ENCODE data around the gene TMED10. TPM values are rescaled to one million over a fixed set of nuclear protein-coding genes. Genes with fewer than 3 reads are reported as not detected.

The TMED10 gene
- total RNA-seq, 1 donor from 2014 or later = 361 TPM

DNA sequence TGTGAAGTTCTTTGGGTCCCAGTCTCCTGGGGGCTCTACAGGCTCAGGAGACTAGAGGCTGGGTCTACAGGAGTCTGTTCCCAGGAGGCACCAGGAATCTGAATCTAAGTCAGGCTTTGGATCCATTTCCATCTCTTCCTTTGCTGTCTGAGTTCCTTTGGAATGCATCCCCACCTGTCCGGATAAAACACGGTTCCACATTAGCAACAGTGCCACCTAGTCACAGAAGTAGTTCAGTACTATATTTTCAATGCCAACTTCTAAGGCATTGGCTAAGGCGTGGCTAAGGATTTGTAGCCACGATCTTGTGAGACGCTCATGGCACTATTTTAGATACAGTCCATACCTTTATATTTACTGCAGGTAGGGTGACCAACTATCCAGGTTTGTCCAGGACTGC is 91.9 kb downstream of the TMED10 start:
- TF ChIP-seq CTCF (IDR thresholded peaks at IDR 0.05) = peak; percentile 51
- no peak overlapping the region for H3K27ac Mint-ChIP-seq (ENCODE audit: unreplicated experiment)
- H3K27me3 Mint-ChIP-seq (ENCODE audit: low read depth) = no peaks in the 10 kb centered on the region
- H3K9me3 Mint-ChIP-seq (ENCODE audit: low read depth) = no peaks in the 10 kb centered on the region
- no peak for DNase-seq (ENCODE audit: low spot score)
- no peak overlapping the region for H3K4me3 Mint-ChIP-seq (ENCODE audit: unreplicated experiment)
- peaks cover 13% of the 10 kb centered on the region for H3K4me1 Mint-ChIP-seq (ENCODE audit: low read depth)
- H3K36me3 Mint-ChIP-seq (ENCODE audit: low read depth) = peaks cover 22% of the 10 kb centered on the region

- peaks cover 22% of the 10 kb centered on the region for H3K36me3 Mint-ChIP-seq (ENCODE audit: low read depth)
- H3K9me3 Mint-ChIP-seq (ENCODE audit: low read depth) = no peaks in the 10 kb centered on the region
- H3K27me3 Mint-ChIP-seq (ENCODE audit: low read depth) = no peaks in the 10 kb centered on the region
- H3K27ac Mint-ChIP-seq (ENCODE audit: unreplicated experiment) = no peak overlapping the region
- H3K4me1 Mint-ChIP-seq (ENCODE audit: low read depth) = peaks cover 13% of the 10 kb centered on the region
- no peak for TF ChIP-seq CTCF (IDR thresholded peaks at IDR 0.05)
- no peak for DNase-seq (ENCODE audit: low spot score)
- no peak overlapping the region for H3K4me3 Mint-ChIP-seq (ENCODE audit: unreplicated experiment)
Observed at GRCh38 chr14:75083271-75083670, 93.1 kb downstream of the TMED10 start.

GRCh38 chr14:75081660-75082229 is 94.7 kb downstream of the TMED10 start:
- Mint-ChIP-seq H3K36me3 (ENCODE audit: low read depth) (peaks cover 15% of the 10 kb centered on the region), H3K4me1 (ENCODE audit: low read depth) (peaks cover 13% of the 10 kb centered on the region), H3K27ac (ENCODE audit: unreplicated experiment) (no peak overlapping the region), H3K4me3 (ENCODE audit: unreplicated experiment) (no peak overlapping the region), H3K9me3 (ENCODE audit: low read depth) (no peaks in the 10 kb centered on the region), H3K27me3 (ENCODE audit: low read depth) (no peaks in the 10 kb centered on the region)
- DNase-seq (ENCODE audit: low spot score) = no peak
- no peak for TF ChIP-seq CTCF (IDR thresholded peaks at IDR 0.05)

Other genes with a start within 250 kb of the TMED10 start
- gene PGF, start 221.0 kb downstream of the TMED10 start, total RNA-seq = 2.0 to 3.2 TPM (median 2.3 TPM) in 3 replicates
- gene EIF2B2, start 173.7 kb downstream of the TMED10 start, total RNA-seq = 35.7 to 38.4 TPM (median 37.1 TPM) in 3 replicates
- 18.7 to 21.3 TPM (median 21.2 TPM) in 3 replicates for gene MLH3, start 125.1 kb downstream of the TMED10 start, total RNA-seq
- 4.2 to 11.7 TPM (median 6.8 TPM) in 3 replicates for gene ACYP1, start 112.6 kb downstream of the TMED10 start, total RNA-seq
- gene ZC2HC1C, start 107.0 kb downstream of the TMED10 start, total RNA-seq = 0.31 to 0.62 TPM (median 0.48 TPM) in 3 replicates
- 63.3 to 109 TPM (median 65.4 TPM) in 3 replicates for gene NEK9, start 49.6 kb downstream of the TMED10 start, total RNA-seq
- gene FOS, start 102.2 kb upstream of the TMED10 start, total RNA-seq = 116 to 175 TPM (median 152 TPM) in 3 replicates